Endodermal cell (in vitro differentiated cells): ENCODE measurements around the gene PTPRN2. TPM values are rescaled to one million over a fixed set of nuclear protein-coding genes. Genes with fewer than 3 reads are reported as not detected.
A peak's percentile ranks its signal among the peaks of the same experiment; 100 is the strongest.

ENCODE experiments used
- DNase-seq: peaks from one replicate; pipeline ENCODE4 v3.0.0-alpha.2; 2017
- H3K27ac ChIP-seq: 2 replicates; pipeline ENCODE4 v1.5.1; 2013; ENCODE audit warnings: mild to moderate bottlenecking, low read depth, low read length, moderate library complexity
- H3K27me3 ChIP-seq: 2 replicates; pipeline ENCODE4 v1.6.1; 2013; ENCODE audit warnings: mild to moderate bottlenecking, low read length, moderate library complexity; ENCODE audit not compliant: insufficient read depth, control insufficient read depth, poor library complexity, severe bottlenecking
- H3K36me3 ChIP-seq: 2 replicates; pipeline ENCODE4 v1.7.0; 2013; ENCODE audit warnings: mild to moderate bottlenecking, low read length, moderate library complexity; ENCODE audit not compliant: control insufficient read depth, insufficient read depth
- H3K4me1 ChIP-seq: one replicate; pipeline ENCODE4 v1.7.0; 2013; ENCODE audit warnings: low read length; ENCODE audit not compliant: control insufficient read depth, insufficient read depth
- H3K4me3 ChIP-seq: 2 replicates; pipeline ENCODE4 v1.5.1; 2013; ENCODE audit warnings: mild to moderate bottlenecking, low read length, moderate library complexity
- H3K9ac ChIP-seq: 2 replicates; pipeline ENCODE4 v1.6.1; 2013; ENCODE audit warnings: mild to moderate bottlenecking, low read length, moderate library complexity; ENCODE audit not compliant: poor library complexity, severe bottlenecking; ENCODE audit errors: extremely low read depth
- H3K9me3 ChIP-seq: 2 replicates; pipeline ENCODE4 v1.6.1; 2013; ENCODE audit warnings: mild to moderate bottlenecking, low read length, moderate library complexity; ENCODE audit not compliant: control insufficient read depth
- H3K27ac Mint-ChIP-seq: 2 replicates; pipeline ENCODE4 v1.8.0; 2020; ENCODE audit warnings: mixed read lengths
- H3K27me3 Mint-ChIP-seq: 2 replicates; pipeline ENCODE4 v1.8.0; 2021; ENCODE audit warnings: mild to moderate bottlenecking, mixed read lengths; ENCODE audit not compliant: insufficient read depth
- H3K36me3 Mint-ChIP-seq: 2 replicates; pipeline ENCODE4 v1.8.0; 2020; ENCODE audit warnings: low read depth, mixed read lengths
- H3K4me1 Mint-ChIP-seq: 2 replicates; pipeline ENCODE4 v1.8.0; 2020; ENCODE audit warnings: mixed read lengths
- H3K4me3 Mint-ChIP-seq: 2 replicates; pipeline ENCODE4 v1.8.0; 2020; ENCODE audit warnings: mild to moderate bottlenecking, moderate library complexity, mixed read lengths
- H3K9me3 Mint-ChIP-seq: 2 replicates; pipeline ENCODE4 v1.8.0; 2020; ENCODE audit warnings: mild to moderate bottlenecking, mixed read lengths
- WGBS, 2 experiments: methylation state at CpG; one replicate each; pipeline versions ENCODE4 v1.1.5 to v1.1.7; 2013; ENCODE audit warnings: missing lambda C conversion rate in 2 of 2, mixed read lengths in 1 of 2; ENCODE audit not compliant: insufficient coverage in 1 of 2, insufficient read length in 1 of 2; 5-methylcytosine and 5-hydroxymethylcytosine counted together
- total RNA-seq, 2 donors: library from RNA; stranded (reverse); fragmentation: NEBNext Ultra II Directional in 1 of 2; extraction: Animal tissue kit (Norgen Biotek cat#: 25700) in 1 of 2; gene quantifications; 2 replicates in 1 of 2; 3 replicates in 1 of 2; pipeline ENCODE4 v1.2.1, GENCODE V29; 2021
- TF ChIP-seq, protein P1 (sequence below): fragments of 200-600 bp; sonication (generic); conservative IDR thresholded peaks from 2 replicates; pipeline ENCODE4 v1.5.0; 2021; ENCODE audit warnings: antibody characterized with exemption, mild to moderate bottlenecking

The PTPRN2 gene
- total RNA-seq, 2 donors from 2014 or later = 0.69 to 1.2 TPM

DNA sequence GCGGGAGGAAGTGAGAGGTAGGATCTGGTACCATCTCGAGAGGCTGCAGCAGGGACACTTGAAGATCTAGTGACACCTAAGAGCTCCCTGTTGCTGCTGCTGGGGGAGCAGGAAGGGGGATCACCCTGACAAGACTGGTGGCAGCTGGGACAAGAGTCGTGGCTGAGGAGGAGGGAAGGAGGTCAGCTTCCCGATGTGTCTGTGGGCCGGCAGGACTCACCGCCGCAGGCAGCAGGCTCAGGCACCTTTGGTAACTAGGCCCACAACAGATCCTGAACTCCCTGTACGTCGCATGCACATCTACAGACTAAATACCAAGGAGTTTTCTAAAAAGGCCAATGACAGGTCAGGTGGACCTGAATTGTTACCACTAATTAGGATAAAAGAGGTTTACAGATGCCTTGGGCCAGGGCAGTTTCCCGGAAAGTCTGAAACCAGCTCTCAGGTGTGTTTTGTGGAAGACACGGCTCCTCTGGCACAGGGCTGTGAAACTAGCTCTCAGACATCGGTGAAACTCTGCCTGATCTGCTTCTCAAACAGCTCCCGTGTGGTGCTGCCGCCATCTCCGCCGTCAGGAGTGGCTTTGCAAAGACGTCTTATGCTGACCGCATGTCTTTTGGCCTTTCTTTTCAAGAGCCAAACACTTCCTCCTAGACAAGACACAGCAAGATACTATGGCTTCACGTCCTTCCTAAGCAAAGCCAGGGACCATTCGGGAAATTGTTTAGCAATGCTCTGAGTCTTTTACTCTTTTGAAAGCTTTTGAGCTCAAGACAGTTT lies 609.7 kb downstream of the PTPRN2 start:
- no peak overlapping the region for H3K4me3 ChIP-seq
- no peak overlapping the region for H3K27ac Mint-ChIP-seq
- peaks cover 4% of the 10 kb centered on the region for H3K27me3 Mint-ChIP-seq
- H3K9me3 ChIP-seq = peaks cover 64% of the 10 kb centered on the region
- peak; percentile 37 for DNase-seq
- H3K27ac ChIP-seq = no peak overlapping the region
- no peak overlapping the region for H3K4me3 Mint-ChIP-seq
- H3K4me1 Mint-ChIP-seq = no peaks in the 10 kb centered on the region
- H3K9me3 Mint-ChIP-seq = peaks cover 36% of the 10 kb centered on the region
- H3K4me1 ChIP-seq = no peaks in the 10 kb centered on the region
- no peak overlapping the region for H3K9ac ChIP-seq
- peaks cover 5% of the 10 kb centered on the region for H3K36me3 Mint-ChIP-seq
- TF ChIP-seq, protein P1, sequence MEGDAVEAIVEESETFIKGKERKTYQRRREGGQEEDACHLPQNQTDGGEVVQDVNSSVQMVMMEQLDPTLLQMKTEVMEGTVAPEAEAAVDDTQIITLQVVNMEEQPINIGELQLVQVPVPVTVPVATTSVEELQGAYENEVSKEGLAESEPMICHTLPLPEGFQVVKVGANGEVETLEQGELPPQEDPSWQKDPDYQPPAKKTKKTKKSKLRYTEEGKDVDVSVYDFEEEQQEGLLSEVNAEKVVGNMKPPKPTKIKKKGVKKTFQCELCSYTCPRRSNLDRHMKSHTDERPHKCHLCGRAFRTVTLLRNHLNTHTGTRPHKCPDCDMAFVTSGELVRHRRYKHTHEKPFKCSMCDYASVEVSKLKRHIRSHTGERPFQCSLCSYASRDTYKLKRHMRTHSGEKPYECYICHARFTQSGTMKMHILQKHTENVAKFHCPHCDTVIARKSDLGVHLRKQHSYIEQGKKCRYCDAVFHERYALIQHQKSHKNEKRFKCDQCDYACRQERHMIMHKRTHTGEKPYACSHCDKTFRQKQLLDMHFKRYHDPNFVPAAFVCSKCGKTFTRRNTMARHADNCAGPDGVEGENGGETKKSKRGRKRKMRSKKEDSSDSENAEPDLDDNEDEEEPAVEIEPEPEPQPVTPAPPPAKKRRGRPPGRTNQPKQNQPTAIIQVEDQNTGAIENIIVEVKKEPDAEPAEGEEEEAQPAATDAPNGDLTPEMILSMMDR = no peak
- H3K36me3 ChIP-seq = no peaks in the 10 kb centered on the region
- 77 to 79% methylated on average over 14 to 20 of the region's 20 CpGs for WGBS, 2 experiments
- H3K27me3 ChIP-seq = no peaks in the 10 kb centered on the region

DNA sequence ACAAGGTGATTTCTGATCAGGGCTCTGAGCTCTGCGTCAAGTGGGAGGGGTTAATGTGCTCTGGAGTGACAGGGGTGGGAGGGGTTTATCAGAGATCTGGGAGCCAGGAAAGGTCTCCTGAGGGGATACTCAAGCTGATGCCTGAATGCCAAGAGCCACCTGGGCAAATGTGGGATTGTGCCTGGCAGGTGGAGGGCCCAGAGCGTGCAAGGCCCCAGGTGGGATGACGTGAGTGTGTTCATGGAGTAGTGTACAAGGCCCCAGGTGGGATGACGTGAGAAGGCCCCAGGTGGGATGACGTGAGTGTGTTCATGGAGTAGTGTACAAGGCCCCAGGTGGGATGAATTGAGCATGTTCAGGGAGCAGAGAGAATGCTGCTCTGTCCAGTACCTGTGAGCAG lies 610.3 kb downstream of the PTPRN2 start:
- Histone ChIP-seq H3K9ac (no peak overlapping the region), H3K4me1 (no peaks in the 10 kb centered on the region), H3K27me3 (no peaks in the 10 kb centered on the region), H3K4me3 (no peak overlapping the region), H3K9me3 (peaks cover 65% of the 10 kb centered on the region), H3K27ac (no peak overlapping the region), H3K36me3 (no peaks in the 10 kb centered on the region)
- no peaks in the 10 kb centered on the region for H3K4me1 Mint-ChIP-seq
- H3K27ac Mint-ChIP-seq = no peak overlapping the region
- DNase-seq = no peak
- H3K27me3 Mint-ChIP-seq = peaks cover 4% of the 10 kb centered on the region
- peaks cover 5% of the 10 kb centered on the region for H3K36me3 Mint-ChIP-seq
- no peak overlapping the region for H3K4me3 Mint-ChIP-seq
- 60 to 70% methylated on average over 4 to 5 of the region's 5 CpGs for WGBS, 2 experiments
- peaks cover 38% of the 10 kb centered on the region for H3K9me3 Mint-ChIP-seq
- TF ChIP-seq, protein P1 = no peak

DNA sequence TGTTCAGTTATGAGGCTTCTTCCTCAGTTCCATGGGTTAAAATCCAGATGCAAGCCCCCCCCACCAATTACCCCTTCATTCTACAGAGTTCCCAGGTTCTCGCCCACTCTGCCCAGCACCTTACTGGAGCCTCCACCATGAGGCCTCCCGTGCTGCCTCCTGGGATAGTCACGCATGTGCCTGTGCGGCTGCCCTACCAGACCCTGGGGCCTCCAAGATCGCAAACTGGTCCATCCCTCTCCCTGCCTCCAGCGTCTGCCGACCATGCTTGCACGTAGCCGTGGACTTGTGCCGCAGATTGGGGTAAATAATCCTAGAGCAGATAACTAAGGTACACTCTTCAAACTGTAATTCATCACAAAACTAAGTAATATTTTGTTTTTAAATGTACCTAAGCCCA lies 611.2 kb downstream of the PTPRN2 start:
- Mint-ChIP-seq H3K27me3 (peaks cover 4% of the 10 kb centered on the region), H3K4me3 (no peak overlapping the region), H3K36me3 (peaks cover 5% of the 10 kb centered on the region), H3K4me1 (no peaks in the 10 kb centered on the region), H3K9me3 (peaks cover 47% of the 10 kb centered on the region), H3K27ac (no peak overlapping the region)
- no peaks in the 10 kb centered on the region for H3K36me3 ChIP-seq
- H3K27me3 ChIP-seq = no peaks in the 10 kb centered on the region
- no peaks in the 10 kb centered on the region for H3K4me1 ChIP-seq
- WGBS, 2 experiments = 93 to 95% methylated on average over 4 to 10 of the region's 10 CpGs
- peaks cover 65% of the 10 kb centered on the region for H3K9me3 ChIP-seq
- TF ChIP-seq, protein P1 = no peak
- H3K27ac ChIP-seq = no peak overlapping the region
- no peak overlapping the region for H3K4me3 ChIP-seq
- DNase-seq = no peak
- H3K9ac ChIP-seq = no peak overlapping the region
